T-helper 1 cell treated with Interleukin-12 subunit alpha and Interleukin-12 subunit beta and Interleukin-4 antibody, amounts not matched to agents 30 ng/mL and 1 ng/mL, for 36 hours (primary cell): ENCODE data around the gene AOC1. TPM values are rescaled to one million over a fixed set of nuclear protein-coding genes. Genes with fewer than 3 reads are reported as not detected.
"Not testable (repeated sequence)": the region's sequence is repeated elsewhere in the genome, so short reads cannot be mapped to it uniquely, and the experiment has no call there.

Experiments used
- intact Hi-C: fragments of 100-400 bp; cut with micrococcal nuclease; formaldehyde crosslinking; loops from one replicate; pipeline ENCODE4 v1.15.1; 2024
- total RNA-seq: library from RNA; stranded (reverse); gene quantifications from 2 replicates; pipeline ENCODE4 v1.2.3, GENCODE V29; 2022

Gene AOC1
- total RNA-seq: not detected in 2 replicates

- intact Hi-C loops: no loop called here
These were observed at the start of gene AOC1 for GRCh38 chr7:150852371-150852905. AOC1 (plus strand) TSS chr7:150852517; CDS start chr7:150856471, 3,954 bp downstream.

GRCh38 chr7:150803161-150803860 is 49.0 kb upstream of the AOC1 start:
- intact Hi-C loops: no loop called here

- intact Hi-C loops: no loop called here
These were observed 47.5 kb upstream of the AOC1 start for GRCh38 chr7:150804802-150805201.

- intact Hi-C loops: no loop called here
These were observed 46.5 kb upstream of the AOC1 start for GRCh38 chr7:150805864-150806263.

- intact Hi-C loops: no loop called here
These were observed 45.9 kb upstream of the AOC1 start for GRCh38 chr7:150806454-150806853.

- intact Hi-C loops: no loop called here
These were observed 45.5 kb upstream of the AOC1 start for GRCh38 chr7:150806863-150807262.

- intact Hi-C loops: not testable (repeated sequence)
These were observed 44.5 kb upstream of the AOC1 start for GRCh38 chr7:150807616-150808438.

- intact Hi-C loops: no loop called here
These were observed 37.9 kb upstream of the AOC1 start for GRCh38 chr7:150814328-150815001.

- intact Hi-C loops: no loop called here
These were observed 33.3 kb upstream of the AOC1 start for GRCh38 chr7:150818971-150819370.

- intact Hi-C loops: no loop called here
These were observed 32.2 kb upstream of the AOC1 start for GRCh38 chr7:150820148-150820547.

- intact Hi-C loops: no loop called here
These were observed 31.6 kb upstream of the AOC1 start for GRCh38 chr7:150820578-150821198.

GRCh38 chr7:150823043-150823442 is 29.3 kb upstream of the AOC1 start:
- intact Hi-C loops: no loop called here

GRCh38 chr7:150823484-150824126 is 28.7 kb upstream of the AOC1 start:
- intact Hi-C loops: no loop called here

- intact Hi-C loops: no loop called here
These were observed 27.7 kb upstream of the AOC1 start for GRCh38 chr7:150824379-150825177.

GRCh38 chr7:150826061-150826849 is 26.1 kb upstream of the AOC1 start:
- intact Hi-C loops: no loop called here

- intact Hi-C loops: no loop called here
These were observed 23.9 kb upstream of the AOC1 start for GRCh38 chr7:150828384-150828783.

GRCh38 chr7:150829426-150829825 is 22.9 kb upstream of the AOC1 start:
- intact Hi-C loops: no loop called here

GRCh38 chr7:150830937-150831336 is 21.4 kb upstream of the AOC1 start:
- intact Hi-C loops: no loop called here

- intact Hi-C loops: no loop called here
These were observed 20.5 kb upstream of the AOC1 start for GRCh38 chr7:150831851-150832250.
